Measurements from ENCODE around the gene PLA2G15.

Gene PLA2G15

DNA sequence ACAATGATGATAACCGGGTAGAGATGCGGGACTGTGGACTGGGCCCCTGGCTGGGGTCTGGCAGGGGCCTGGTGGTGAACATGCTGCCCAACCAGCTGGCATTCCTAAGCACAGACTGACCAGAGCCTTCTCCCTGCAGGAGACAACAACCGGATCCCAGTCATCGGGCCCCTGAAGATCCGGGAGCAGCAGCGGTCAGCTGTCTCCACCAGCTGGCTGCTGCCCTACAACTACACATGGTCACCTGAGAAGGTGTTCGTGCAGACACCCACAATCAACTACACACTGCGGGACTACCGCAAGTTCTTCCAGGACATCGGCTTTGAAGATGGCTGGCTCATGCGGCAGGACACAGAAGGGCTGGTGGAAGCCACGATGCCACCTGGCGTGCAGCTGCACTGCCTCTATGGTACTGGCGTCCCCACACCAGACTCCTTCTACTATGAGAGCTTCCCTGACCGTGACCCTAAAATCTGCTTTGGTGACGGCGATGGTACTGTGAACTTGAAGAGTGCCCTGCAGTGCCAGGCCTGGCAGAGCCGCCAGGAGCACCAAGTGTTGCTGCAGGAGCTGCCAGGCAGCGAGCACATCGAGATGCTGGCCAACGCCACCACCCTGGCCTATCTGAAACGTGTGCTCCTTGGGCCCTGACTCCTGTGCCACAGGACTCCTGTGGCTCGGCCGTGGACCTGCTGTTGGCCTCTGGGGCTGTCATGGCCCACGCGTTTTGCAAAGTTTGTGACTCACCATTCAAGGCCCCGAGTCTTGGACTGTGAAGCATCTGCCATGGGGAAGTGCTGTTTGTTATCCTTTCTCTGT is 14.0 kb downstream of the PLA2G15 start:
- no peak overlapping the region for H3K4me3 ChIP-seq (ENCODE audit: low read length)
- no peak for DNase-seq (ENCODE audit: low read depth)
- no peak for TF ChIP-seq CTCF (conservative IDR thresholded peaks at IDR 0.05; ENCODE audit: low read depth, low read length)

- no peak for DNase-seq (ENCODE audit: low read depth)
- no peak for TF ChIP-seq CTCF (conservative IDR thresholded peaks at IDR 0.05; ENCODE audit: low read depth, low read length)
- H3K4me3 ChIP-seq (ENCODE audit: low read length): peak overlapping the region; percentile 48
Measured at GRCh38 chr16:68263559-68264127, 18.5 kb downstream of the PLA2G15 start.

GRCh38 chr16:68264128-68265077 is 19.2 kb downstream of the PLA2G15 start, which contains the start of gene SLC7A6:
Gene SLC7A6 (plus strand): TSS chr16:68264526. CDS start chr16:68274727, 10,201 bp downstream.
- DNase-seq (ENCODE audit: low read depth): no peak
- H3K4me3 ChIP-seq (ENCODE audit: low read length): peak within 1 kb of the TSS; percentile 96
- peak; percentile 74 for TF ChIP-seq CTCF (conservative IDR thresholded peaks at IDR 0.05; ENCODE audit: low read depth, low read length)

GRCh38 chr16:68265078-68265920 is 20.1 kb downstream of the PLA2G15 start:
- H3K4me3 ChIP-seq (ENCODE audit: low read length): peak overlapping the region; percentile 96
- DNase-seq (ENCODE audit: low read depth): no peak
- TF ChIP-seq CTCF (conservative IDR thresholded peaks at IDR 0.05; ENCODE audit: low read depth, low read length): no peak

GRCh38 chr16:68267612-68268405 is 22.6 kb downstream of the PLA2G15 start:
- no peak for TF ChIP-seq CTCF (conservative IDR thresholded peaks at IDR 0.05; ENCODE audit: low read depth, low read length)
- H3K4me3 ChIP-seq (ENCODE audit: low read length): peak overlapping the region; percentile 96
- peak; percentile 62 for DNase-seq (ENCODE audit: low read depth)
